H1 (cell line): Measurements from ENCODE around the gene SMIM41. TPM values are rescaled to one million over a fixed set of nuclear protein-coding genes. Genes with fewer than 3 reads are reported as not detected.

Experiments used
- CTCF ChIA-PET: fragments of 300-600 bp; sonication (Branson Sonifier 250); formaldehyde crosslinking; loops from one replicate; lab custom pipeline; 2021; ENCODE audit not compliant: partially characterized antibody; lab: Charles Lee
- POLR2A ChIA-PET: fragments of 300-600 bp; sonication (Branson Sonifier 250); formaldehyde crosslinking; loops from one replicate; lab custom pipeline; 2021; ENCODE audit warnings: inconsistent platforms; ENCODE audit not compliant: partially characterized antibody; lab: Charles Lee
- DNase-seq, 2 experiments: peaks; one replicate each; pipeline versions ENCODE4 v3.0.0 to v3.0.0-alpha.2; 2010 to 2022; ENCODE audit warnings: low spot score in 2 of 2, low read depth in 1 of 2, mixed read lengths in 1 of 2
- FAIRE-seq: peaks from 2 replicates; lab custom pipeline; 2011; peaks lifted over from hg19 to GRCh38; lab: Jason Lieb, UNC
- H2AFZ ChIP-seq: 2 replicates; pipeline ENCODE4 v1.8.1; 2012; ENCODE audit warnings: low read length, inconsistent platforms
- H2AK5ac ChIP-seq: 2 replicates; pipeline ENCODE4 v1.6.1; 2013; ENCODE audit warnings: low read depth, low read length
- H2BK120ac ChIP-seq: replicated peaks from 2 replicates; pipeline ENCODE3; 2013; ENCODE audit warnings: low read depth, low read length, inconsistent platforms
- H2BK12ac ChIP-seq: 2 replicates; pipeline ENCODE4 v1.6.1; 2013; ENCODE audit warnings: low read depth, low read length
- H2BK15ac ChIP-seq: 2 replicates; pipeline ENCODE4 v1.6.1; 2013; ENCODE audit warnings: low read length
- H2BK20ac ChIP-seq: 2 replicates; pipeline ENCODE4 v1.6.1; 2013; ENCODE audit warnings: low read length
- H2BK5ac ChIP-seq: 2 replicates; pipeline ENCODE4 v1.6.1; 2013; ENCODE audit warnings: low read depth, low read length
- H3K14ac ChIP-seq: 2 replicates; pipeline ENCODE4 v1.6.1; 2013; ENCODE audit warnings: inconsistent platforms; ENCODE audit not compliant: insufficient read length
- H3K18ac ChIP-seq: 2 replicates; pipeline ENCODE4 v1.6.1; 2013; ENCODE audit warnings: low read length; ENCODE audit errors: extremely low read depth
- H3K23ac ChIP-seq: 2 replicates; pipeline ENCODE4 v1.6.1; 2013; ENCODE audit warnings: inconsistent platforms; ENCODE audit not compliant: insufficient read length
- H3K23me2 ChIP-seq: 2 replicates; pipeline ENCODE4 v1.6.1; 2013; ENCODE audit warnings: low read depth, low read length
- H3K27ac ChIP-seq: 2 replicates; pipeline ENCODE4 v1.6.1; 2011; ENCODE audit warnings: low read depth, low read length, inconsistent platforms
- H3K27me3 ChIP-seq, 4 experiments: replicated peaks in 1 of 4; 1 replicate in 1 of 4; 2 replicates in 3 of 4; pipeline versions ENCODE4 v1.6.1 to v1.8.1; 2011 to 2013; ENCODE audit warnings: low read length in 3 of 4, mild to moderate bottlenecking in 3 of 4, inconsistent platforms in 2 of 4, mixed read lengths in 2 of 4, moderate library complexity in 1 of 4; ENCODE audit not compliant: control insufficient read depth in 3 of 4, insufficient read depth in 3 of 4; ENCODE audit errors: extremely low read depth in 1 of 4
- H3K36me3 ChIP-seq, 4 experiments: 2 replicates each; pipeline versions ENCODE4 v1.6.1 to v1.8.1; 2011 to 2013; ENCODE audit warnings: mild to moderate bottlenecking in 4 of 4, low read length in 3 of 4, moderate library complexity in 2 of 4, control low read depth in 1 of 4, inconsistent platforms in 1 of 4; ENCODE audit not compliant: insufficient read depth in 4 of 4, control insufficient read depth in 2 of 4
- H3K4ac ChIP-seq: replicated peaks from 2 replicates; pipeline ENCODE3; 2013; ENCODE audit warnings: low read length, low read depth, mixed read lengths, inconsistent platforms; ENCODE audit not compliant: insufficient read length
- H3K4me1 ChIP-seq, 4 experiments: replicated peaks in 1 of 4; 1 replicate in 1 of 4; 2 replicates in 3 of 4; pipeline versions ENCODE4 v1.6.1 to v1.8.1; 2011 to 2013; ENCODE audit warnings: low read length in 3 of 4, inconsistent platforms in 2 of 4, mixed read lengths in 1 of 4; ENCODE audit not compliant: insufficient read depth in 4 of 4, control insufficient read depth in 3 of 4
- H3K4me2 ChIP-seq, 2 experiments: 2 replicates each; pipeline versions ENCODE4 v1.6.1 to v1.8.1; 2011 to 2013; ENCODE audit warnings: low read depth in 2 of 2, low read length in 2 of 2, control low read depth in 1 of 2, inconsistent platforms in 1 of 2, mild to moderate bottlenecking in 1 of 2; ENCODE audit not compliant: insufficient read depth in 1 of 2
- H3K4me3 ChIP-seq, 4 experiments: fragments of 200-600, 300-600 bp in 1 of 4; sonication (generic), shearing (Covaris generic), sonication (Bioruptor Twin) in 1 of 4; 2 replicates each; pipeline versions ENCODE4 v1.5.1 to v1.8.1; 2011 to 2016; ENCODE audit warnings: low read length in 4 of 4, low read depth in 3 of 4, control low read depth in 2 of 4, inconsistent platforms in 2 of 4, mild to moderate bottlenecking in 2 of 4, mixed read lengths in 1 of 4, moderate library complexity in 1 of 4; ENCODE audit not compliant: insufficient read depth in 2 of 4; ENCODE audit errors: extremely low read depth in 1 of 4
- H3K56ac ChIP-seq: replicated peaks from 2 replicates; pipeline ENCODE3; 2013; ENCODE audit warnings: low read depth, mild to moderate bottlenecking, mixed read lengths, low read length, inconsistent platforms; ENCODE audit not compliant: insufficient read length
- H3K79me1 ChIP-seq: 2 replicates; pipeline ENCODE4 v1.6.1; 2013; ENCODE audit warnings: low read depth, low read length, control low read depth
- H3K79me2 ChIP-seq, 2 experiments: 2 replicates each; pipeline versions ENCODE4 v1.6.1 to v1.8.1; 2012 to 2013; ENCODE audit warnings: low read length in 2 of 2, mild to moderate bottlenecking in 2 of 2, inconsistent platforms in 1 of 2; ENCODE audit not compliant: insufficient read depth in 2 of 2, control insufficient read depth in 1 of 2
- H3K9ac ChIP-seq, 4 experiments: replicated peaks in 1 of 4; 1 replicate in 1 of 4; 2 replicates in 3 of 4; pipeline versions ENCODE4 v1.6.1 to v1.8.1; 2011 to 2013; ENCODE audit warnings: low read depth in 3 of 4, low read length in 3 of 4, control low read depth in 2 of 4, mild to moderate bottlenecking in 2 of 4, moderate library complexity in 2 of 4, inconsistent platforms in 1 of 4; ENCODE audit errors: extremely low read depth in 1 of 4
- H3K9me3 ChIP-seq, 2 experiments: 2 replicates each; pipeline versions ENCODE4 v1.6.1 to v1.8.1; 2012 to 2013; ENCODE audit warnings: mild to moderate bottlenecking in 2 of 2, moderate library complexity in 2 of 2, control low read depth in 1 of 2, inconsistent platforms in 1 of 2, low read depth in 1 of 2, low read length in 1 of 2, mixed read lengths in 1 of 2; ENCODE audit not compliant: insufficient read depth in 2 of 2
- H4K20me1 ChIP-seq, 2 experiments: replicated peaks in 1 of 2; 2 replicates each; pipeline versions ENCODE3 to v1.8.1; 2011 to 2013; ENCODE audit warnings: inconsistent platforms in 2 of 2, low read length in 2 of 2, mild to moderate bottlenecking in 1 of 2; ENCODE audit not compliant: insufficient read depth in 2 of 2, control insufficient read depth in 1 of 2
- H4K5ac ChIP-seq: 2 replicates; pipeline ENCODE4 v1.6.1; 2013; ENCODE audit warnings: low read length, low read depth, mixed read lengths, inconsistent platforms; ENCODE audit not compliant: insufficient read length
- H4K8ac ChIP-seq: 2 replicates; pipeline ENCODE4 v1.8.0; 2013; ENCODE audit warnings: mild to moderate bottlenecking, moderate library complexity, low read length, inconsistent platforms; ENCODE audit not compliant: insufficient read depth; ENCODE audit errors: extremely low read depth
- H4K91ac ChIP-seq: replicated peaks from 2 replicates; pipeline ENCODE3; 2013; ENCODE audit warnings: low read length, mixed read lengths, inconsistent platforms; ENCODE audit not compliant: insufficient read length
- ATF2 ChIP-seq: IDR thresholded peaks from 2 replicates; pipeline ENCODE4 v1.6.1; 2012; ENCODE audit warnings: low read length, inconsistent platforms
- CHD2 ChIP-seq: IDR thresholded peaks from 2 replicates; pipeline ENCODE4 v1.6.1; 2012; ENCODE audit warnings: low read length, improper control_type of control experiment
- CREB1 ChIP-seq: IDR thresholded peaks from 2 replicates; pipeline ENCODE4 v1.6.1; 2012; ENCODE audit warnings: inconsistent platforms
- GABPA ChIP-seq: IDR thresholded peaks from 2 replicates; pipeline ENCODE4 v1.6.1; 2011; ENCODE audit warnings: mild to moderate bottlenecking, low read length, moderate library complexity, borderline replicate concordance; ENCODE audit not compliant: insufficient read depth
- KDM4A ChIP-seq: IDR thresholded peaks from one replicate; pipeline ENCODE4 v1.7.1; 2012; ENCODE audit warnings: low read depth, mild to moderate bottlenecking, moderate library complexity, low read length, inconsistent platforms; ENCODE audit not compliant: severe bottlenecking
- POLR2A ChIP-seq, 2 experiments: IDR thresholded peaks; 1 replicate in 1 of 2; 2 replicates in 1 of 2; pipeline ENCODE4 v1.6.1; 2011; ENCODE audit warnings: low read depth in 2 of 2, low read length in 2 of 2, mild to moderate bottlenecking in 2 of 2; ENCODE audit errors: control extremely low read depth in 1 of 2
- RBBP5 ChIP-seq: IDR thresholded peaks from 2 replicates; pipeline ENCODE4 v1.7.1; 2012; ENCODE audit warnings: low read depth, mild to moderate bottlenecking, inconsistent platforms, low read length, moderate library complexity, borderline replicate concordance
- SP2 ChIP-seq: IDR thresholded peaks from 2 replicates; pipeline ENCODE4 v1.6.1; 2012; ENCODE audit warnings: mild to moderate bottlenecking, low read length, inconsistent platforms
- SRF ChIP-seq: IDR thresholded peaks from 2 replicates; pipeline ENCODE4 v1.6.1; 2011; ENCODE audit warnings: mild to moderate bottlenecking, low read depth, low read length, moderate library complexity
- SUZ12 ChIP-seq: fragments of 200-600 bp; sonication (generic); IDR thresholded peaks from 2 replicates; pipeline ENCODE4 v1.6.1; 2012; ENCODE audit warnings: mild to moderate bottlenecking, inconsistent platforms, low read length, moderate library complexity, mixed read lengths
- TAF7 ChIP-seq: optimal IDR thresholded peaks from 2 replicates; pipeline ENCODE3; 2011; ENCODE audit warnings: low read depth, mild to moderate bottlenecking, inconsistent platforms, low read length, moderate library complexity, borderline replicate concordance
- ZNF274 ChIP-seq: IDR thresholded peaks from 2 replicates; pipeline ENCODE4 v1.7.0; 2012; ENCODE audit warnings: low read length, borderline replicate concordance; ENCODE audit errors: extremely low read depth
- WGBS, 2 experiments: shearing (Covaris generic) in 1 of 2; methylation state at CpG; one replicate each; pipeline versions ENCODE4 v1.1.6 to v1.1.7; 2013 to 2015; ENCODE audit warnings: low lambda C conversion rate in 2 of 2, mixed read lengths in 2 of 2, inconsistent platforms in 1 of 2, low coverage in 1 of 2, missing lambda C conversion rate in 1 of 2; ENCODE audit not compliant: insufficient replicate concordance in 2 of 2, insufficient coverage in 1 of 2, insufficient read length in 1 of 2; ENCODE audit errors: extremely low coverage in 1 of 2, missing lambda C conversion rate in 1 of 2; 5-methylcytosine and 5-hydroxymethylcytosine counted together
- polyA plus RNA-seq, 7 experiments: library from polyadenylated mRNA; depleted of rRNA in 3 of 7; stranded (reverse) in 5 of 7; unstranded in 2 of 7; fragments of >200 nt in 5 of 7; fragments of 200-250 nt in 2 of 7; gene quantifications; 1 replicate in 5 of 7; 2 replicates in 1 of 7; 4 replicates in 1 of 7; pipeline versions ENCODE4 v1.2.1 to v1.2.3, GENCODE V29; 2011 to 2013; ENCODE audit warnings: missing spikeins in 2 of 7, mixed read lengths in 2 of 7
- total RNA-seq: library from RNA; stranded (reverse); fragmentation: NEBNext Ultra II Directional; extraction: Animal tissue kit (Norgen Biotek cat#: 25700); gene quantifications from 2 replicates; pipeline ENCODE4 v1.2.1, GENCODE V29; 2021

Gene SMIM41
- total and polyA plus RNA-seq, 2 of the 8 experiments (the other 6 are each of a cell fraction or from before 2014, with no cell fraction given) = 0.28 to 0.98 TPM

GRCh38 chr12:52126050-52126604 is 46.6 kb downstream of the SMIM41 start:
- Histone ChIP-seq H3K9ac (no peak overlapping the region; a peak in 2 of 7 replicates), H4K8ac (no peak overlapping the region), H3K14ac (peak overlapping the region; percentile 33), H3K4ac (peak overlapping the region; percentile 40), H2BK20ac (peak overlapping the region; percentile 97), H2AFZ (no peak overlapping the region), H3K56ac (peak overlapping the region; percentile 60), H2AK5ac (peak overlapping the region; percentile 86), H3K4me1 (peaks cover 23 to 50% (median 34%) of the 10 kb centered on the region in 4 experiments), H3K4me2 (peak overlapping the region; percentile 49 to 60), H3K4me3 (peak overlapping the region in 1 of 4 experiments; percentile 17; a peak in 1 of 8 replicates), H4K20me1 (no peaks in the 10 kb centered on the region), H2BK5ac (peak overlapping the region; percentile 89), H3K9me3 (no peaks in the 10 kb centered on the region), H3K18ac (peak overlapping the region; percentile 95), H3K36me3 (no peaks in the 10 kb centered on the region), H3K79me1 (no peaks in the 10 kb centered on the region), H3K23me2 (0 out of 2 replicates have a peak, but pooled peaks cover 2% of the 10 kb centered on the region), H2BK120ac (peak overlapping the region; percentile 60), H3K23ac (no peak overlapping the region), H4K5ac (peak overlapping the region; percentile 85), H3K27me3 (no peaks in the 10 kb centered on the region), H4K91ac (peak overlapping the region; percentile 99), H2BK15ac (peak overlapping the region; percentile 96), H2BK12ac (peak overlapping the region; percentile 94), H3K79me2 (no peaks in the 10 kb centered on the region), H3K27ac (peak overlapping the region; percentile 71)
- 73% methylated on average over 2 of the region's 2 CpGs; no CpG with 5 or more reads in 1 of the 2 experiments for WGBS, 2 experiments
- FAIRE-seq (no peak), DNase-seq (no peak)
- POLR2A ChIA-PET = interaction anchor here (1.0 to 3.0 kb wide), 13 partner anchors 9 to 116 kb away, joined by 3 to 10 read pairs (median 4); partner anchors contain the start of genes ATG101, NR4A1 and SMIM41
- CTCF ChIA-PET = interaction anchor here (0.6 to 12.6 kb wide), 17 partner anchors 8 to 754 kb away, joined by 3 to 338 read pairs (median 3); partner anchors contain the start of gene SMIM41
- TF ChIP-seq POLR2A (IDR thresholded peaks at IDR 0.05; ENCODE audit: control extremely low read depth in 1 of 2, low read depth in 2 of 2, low read length in 2 of 2) (no peak), RBBP5 (no peak), SP2 (no peak), TAF7 (no peak), GABPA (no peak), ZNF274 (no peak), ATF2 (no peak), SRF (no peak), KDM4A (no peak), CREB1 (no peak), CHD2 (no peak), SUZ12 (no peak)
